RWPE2 (cell line): ENCODE measurements around the gene NDUFAB1.

Experiments used
- ATAC-seq: fragments of 200-7000 bp; cut with Tn5 transposase; 3 replicates; pipeline ENCODE4 v1.9.1; 2021; ENCODE audit warnings: low read depth
- DNase-seq: peaks from one replicate; pipeline ENCODE4 v3.0.0-alpha.2; 2020; ENCODE audit warnings: low spot score
- H3K27ac ChIP-seq: fragments of 450-650 bp; 2 replicates; pipeline ENCODE4 v1.5.1; 2017; ENCODE audit warnings: mild to moderate bottlenecking; ENCODE audit not compliant: poor library complexity, severe bottlenecking
- H3K27me3 ChIP-seq: fragments of 250-450 bp; sonication (Bioruptor Pico); 2 replicates; pipeline ENCODE4 v1.5.1; 2021; ENCODE audit warnings: mild to moderate bottlenecking, moderate library complexity; ENCODE audit not compliant: insufficient read depth, poor library complexity, severe bottlenecking
- H3K36me3 ChIP-seq: fragments of 250-450 bp; sonication (Bioruptor Pico); 2 replicates; pipeline ENCODE4 v1.5.1; 2020; ENCODE audit warnings: low read depth, mild to moderate bottlenecking, moderate library complexity
- H3K4me1 ChIP-seq: fragments of 250-450 bp; sonication (Bioruptor Pico); 2 replicates; pipeline ENCODE4 v1.5.1; 2021; ENCODE audit warnings: mild to moderate bottlenecking, moderate library complexity; ENCODE audit not compliant: insufficient read depth, poor library complexity, severe bottlenecking
- H3K4me3 ChIP-seq: fragments of 250-450 bp; sonication (Bioruptor Pico); 2 replicates; pipeline ENCODE4 v1.5.1; 2021; ENCODE audit warnings: mild to moderate bottlenecking, moderate library complexity; ENCODE audit not compliant: severe bottlenecking
- H3K9me3 ChIP-seq: fragments of 250-450 bp; sonication (Bioruptor Pico); 2 replicates; pipeline ENCODE4 v1.5.1; 2021; ENCODE audit warnings: mild to moderate bottlenecking, moderate library complexity; ENCODE audit not compliant: severe bottlenecking
- CTCF ChIP-seq: fragments of 450-650 bp; IDR thresholded peaks from one replicate; pipeline ENCODE4 v1.5.1; 2017; ENCODE audit warnings: mild to moderate bottlenecking, moderate library complexity; ENCODE audit not compliant: poor library complexity, severe bottlenecking

NDUFAB1 gene

DNA sequence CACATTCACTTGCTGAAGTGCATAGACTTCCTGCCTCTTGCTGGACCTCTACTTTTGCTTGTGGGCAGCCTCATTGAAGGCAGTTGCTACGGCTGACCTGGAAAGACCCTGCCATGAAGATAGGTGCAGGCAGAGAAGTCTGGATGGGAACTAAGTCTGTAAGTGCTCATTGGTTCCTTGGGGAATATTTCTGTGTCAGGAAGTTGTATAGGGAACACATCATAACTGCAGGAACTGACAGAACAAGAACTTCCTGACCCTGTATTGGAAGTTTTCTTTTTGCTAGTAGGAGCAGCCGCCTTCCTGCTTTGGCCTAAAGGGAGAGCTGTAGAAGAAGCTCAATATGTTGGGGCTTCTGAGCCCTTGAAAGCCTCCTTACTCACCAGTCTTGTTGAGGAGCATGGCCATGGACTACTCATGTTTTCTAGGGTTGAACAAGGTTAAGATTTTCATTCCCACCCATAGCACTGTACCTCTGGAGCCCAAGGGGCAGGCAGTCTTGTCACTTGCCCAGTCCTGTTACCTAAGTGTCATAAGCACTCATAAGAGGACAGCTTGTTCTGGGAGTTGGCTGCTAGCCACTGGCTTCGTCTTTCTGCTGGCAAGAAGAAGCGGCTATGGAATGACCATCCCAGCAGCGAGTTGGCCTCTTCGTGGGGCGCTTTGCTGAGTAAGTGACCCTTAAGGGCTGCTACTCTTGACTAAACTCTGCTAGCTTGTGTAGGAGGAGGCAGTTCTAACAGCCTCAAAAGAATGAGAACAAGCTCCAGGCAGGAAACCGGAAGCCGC is 31.3 kb downstream of the NDUFAB1 start:
- no peak for ATAC-seq
- TF ChIP-seq CTCF: no peak

DNA sequence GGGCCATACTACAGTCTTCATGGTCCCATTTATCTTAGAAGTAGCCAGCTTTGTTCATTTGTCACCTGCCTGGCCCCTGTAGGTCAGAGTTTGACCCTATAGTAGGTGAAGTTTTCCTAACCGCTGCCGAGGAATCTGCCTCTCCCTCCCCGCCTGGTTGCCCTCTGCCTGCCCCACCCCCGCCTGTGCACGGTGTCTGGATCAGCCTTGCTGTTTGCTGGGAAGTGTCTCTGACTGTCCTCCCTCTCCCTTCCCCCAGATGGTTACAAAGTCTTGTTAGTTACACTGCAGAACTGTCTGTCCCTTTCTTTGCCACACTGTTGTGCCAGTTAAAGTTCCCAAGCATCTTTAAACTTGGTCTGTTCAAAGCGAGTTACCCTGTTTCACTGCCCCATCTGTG is 32.9 kb downstream of the NDUFAB1 start:
- Histone ChIP-seq H3K27me3 (no peaks in the 10 kb centered on the region), H3K4me1 (peaks cover 4% of the 10 kb centered on the region), H3K9me3 (no peaks in the 10 kb centered on the region), H3K36me3 (peaks cover 83% of the 10 kb centered on the region), H3K27ac (no peak overlapping the region), H3K4me3 (no peak overlapping the region)
- DNase-seq (no peak), ATAC-seq (no peak)
- no peak for TF ChIP-seq CTCF

More for the DNA sequence above, 31.3 kb downstream of the NDUFAB1 start:
- H3K27me3 ChIP-seq: no peaks in the 10 kb centered on the region
- no peak for DNase-seq
- H3K4me3 ChIP-seq: no peak overlapping the region
- H3K27ac ChIP-seq: no peak overlapping the region
- H3K9me3 ChIP-seq: no peaks in the 10 kb centered on the region
- no peaks in the 10 kb centered on the region for H3K4me1 ChIP-seq
- peaks cover 88% of the 10 kb centered on the region for H3K36me3 ChIP-seq

- TF ChIP-seq CTCF: no peak
- Histone ChIP-seq H3K27ac (no peak overlapping the region), H3K4me3 (no peak overlapping the region), H3K36me3 (peaks cover 81% of the 10 kb centered on the region), H3K9me3 (no peaks in the 10 kb centered on the region), H3K27me3 (no peaks in the 10 kb centered on the region), H3K4me1 (peaks cover 4% of the 10 kb centered on the region)
- ATAC-seq (no peak), DNase-seq (no peak)
Measured at GRCh38 chr16:23562505-23562904, 33.6 kb downstream of the NDUFAB1 start.

DNA sequence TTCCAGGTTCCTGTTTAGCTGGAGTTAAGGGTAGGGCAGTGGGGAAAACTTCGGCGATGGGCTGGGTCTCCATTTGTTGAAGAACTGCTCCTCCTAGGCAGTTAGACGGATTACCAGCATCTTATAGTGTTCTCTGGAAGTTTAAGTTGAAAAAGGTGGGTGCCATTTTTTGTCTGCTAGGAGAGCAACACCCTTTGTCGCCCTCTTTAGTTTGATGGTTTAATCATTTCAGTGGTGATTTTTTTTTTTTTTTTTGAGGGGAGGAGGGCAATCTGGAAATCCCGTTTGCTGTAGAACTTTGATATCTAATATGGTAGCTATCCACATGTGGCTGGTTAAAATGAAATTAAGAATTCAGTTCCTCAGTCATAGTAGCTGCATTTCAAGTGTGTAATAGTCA is 34.5 kb downstream of the NDUFAB1 start:
- Histone ChIP-seq H3K4me1 (peaks cover 5% of the 10 kb centered on the region), H3K4me3 (no peak overlapping the region), H3K36me3 (peaks cover 71% of the 10 kb centered on the region), H3K27me3 (no peaks in the 10 kb centered on the region), H3K27ac (no peak overlapping the region), H3K9me3 (no peaks in the 10 kb centered on the region)
- DNase-seq: no peak
- TF ChIP-seq CTCF: no peak
- ATAC-seq: no peak
